GM21825 (cell line): ENCODE data around the gene C2orf49.

Experiments used
- ATAC-seq: cut with Tn5 transposase; IDR thresholded peaks from one replicate; pipeline ENCODE4 v1.9.1; 2021; ENCODE audit warnings: mild to moderate bottlenecking, moderate library complexity; ENCODE audit not compliant: unreplicated experiment

C2orf49 gene

DNA sequence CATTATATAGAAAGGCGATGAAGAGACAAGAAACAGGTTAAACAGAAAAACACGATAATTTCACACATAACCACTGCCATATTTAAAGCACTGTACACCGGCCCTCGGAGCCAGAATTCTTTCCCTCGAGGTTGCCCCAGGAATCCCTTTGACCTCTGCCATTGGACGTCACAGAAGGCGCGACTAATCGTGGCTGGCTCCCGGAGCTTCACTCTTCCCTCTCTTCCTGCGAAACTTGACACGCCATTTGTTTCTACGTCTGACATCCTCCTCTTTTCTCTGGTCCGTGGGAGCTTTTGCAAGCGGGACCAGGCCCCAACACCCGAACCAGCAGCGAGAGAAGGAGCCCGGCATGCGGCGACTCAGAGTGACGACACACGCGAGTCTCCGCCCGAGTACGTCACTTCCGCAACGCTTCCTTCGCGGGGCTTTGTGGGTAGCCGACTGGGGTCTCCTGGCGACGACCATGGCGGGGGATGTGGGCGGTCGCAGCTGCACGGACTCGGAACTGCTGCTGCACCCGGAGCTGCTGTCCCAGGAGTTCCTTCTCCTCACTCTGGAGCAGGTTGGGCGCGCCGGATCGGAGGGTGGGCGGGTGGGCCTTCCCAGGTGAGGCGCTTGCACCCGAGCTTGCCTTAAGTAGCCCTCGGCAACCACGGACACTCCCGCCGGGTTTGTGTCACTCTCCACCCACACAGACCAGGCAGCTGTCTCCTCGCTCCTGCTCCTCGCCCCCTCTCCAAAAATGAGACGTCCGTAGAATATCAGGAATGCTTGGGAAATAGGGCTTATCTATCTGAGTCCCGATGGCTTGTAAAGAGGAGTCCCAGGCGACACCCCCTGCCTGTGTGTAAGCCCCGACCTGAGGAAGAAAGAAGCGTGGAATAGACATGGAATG is at the start of gene C2orf49:
Gene C2orf49, plus strand, starts transcription at position 419 of the 898 bp plus-strand sequence. Its CDS starts 48 bp downstream, at position 467.
- ATAC-seq, result peak; percentile 88

- ATAC-seq, result no peak
These were observed 49.6 kb upstream of the C2orf49 start for GRCh38 chr2:105287692-105288091.

DNA sequence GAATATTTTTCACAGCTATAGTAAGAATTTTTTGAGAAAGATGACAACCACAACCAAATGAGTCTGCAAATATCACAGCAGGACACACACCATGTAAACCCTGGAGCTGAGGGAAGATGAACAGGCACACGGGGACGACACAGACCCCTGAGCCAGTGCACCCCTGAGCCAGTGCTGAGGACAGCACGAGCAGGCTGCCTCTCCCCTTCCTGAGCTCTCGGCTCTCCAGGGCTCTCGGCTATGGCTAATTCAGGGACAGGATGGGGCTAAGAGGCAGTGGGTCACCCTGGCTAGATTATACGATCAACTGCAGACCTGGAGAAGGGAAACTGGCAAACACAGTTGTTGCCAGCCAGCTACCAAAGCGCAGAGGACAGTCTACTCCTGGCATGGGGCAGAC is 49.2 kb upstream of the C2orf49 start:
- ATAC-seq, result no peak

DNA sequence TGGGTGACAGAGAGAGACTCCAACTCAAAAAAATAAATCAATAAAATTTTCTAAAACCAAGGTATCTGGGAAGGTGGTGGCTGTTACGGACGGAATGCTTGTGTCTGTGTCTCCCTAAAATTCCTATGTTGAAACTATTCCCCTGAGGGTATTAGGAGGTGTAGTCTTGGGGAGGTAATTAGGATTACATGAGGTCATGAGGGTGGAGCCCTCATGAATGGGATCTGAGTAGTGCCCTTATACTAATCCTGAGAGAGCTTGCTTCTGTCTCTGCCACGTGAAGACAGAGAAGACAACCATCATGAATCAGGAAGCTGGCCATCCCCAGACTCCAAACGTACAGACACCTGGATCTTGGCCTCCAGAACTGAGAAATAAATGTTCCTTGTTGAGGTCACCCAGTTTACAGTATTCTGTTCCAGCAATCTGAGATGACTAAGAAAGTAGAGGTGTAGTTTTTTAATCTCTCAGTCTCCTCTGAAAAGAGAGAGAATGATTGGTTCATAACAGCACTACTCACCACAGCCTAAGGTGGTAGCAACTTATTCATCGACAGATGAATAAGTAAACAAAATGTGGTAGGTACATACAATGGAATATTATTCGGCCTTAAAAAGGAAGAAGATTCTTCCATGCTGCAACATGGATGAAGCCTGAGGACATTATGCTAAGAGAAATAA is 46.2 kb upstream of the C2orf49 start:
- no peak for ATAC-seq

GRCh38 chr2:105291981-105292380 is 45.4 kb upstream of the C2orf49 start:
- no peak for ATAC-seq

- no peak for ATAC-seq
These were observed 43.3 kb upstream of the C2orf49 start for GRCh38 chr2:105294046-105294445.

DNA sequence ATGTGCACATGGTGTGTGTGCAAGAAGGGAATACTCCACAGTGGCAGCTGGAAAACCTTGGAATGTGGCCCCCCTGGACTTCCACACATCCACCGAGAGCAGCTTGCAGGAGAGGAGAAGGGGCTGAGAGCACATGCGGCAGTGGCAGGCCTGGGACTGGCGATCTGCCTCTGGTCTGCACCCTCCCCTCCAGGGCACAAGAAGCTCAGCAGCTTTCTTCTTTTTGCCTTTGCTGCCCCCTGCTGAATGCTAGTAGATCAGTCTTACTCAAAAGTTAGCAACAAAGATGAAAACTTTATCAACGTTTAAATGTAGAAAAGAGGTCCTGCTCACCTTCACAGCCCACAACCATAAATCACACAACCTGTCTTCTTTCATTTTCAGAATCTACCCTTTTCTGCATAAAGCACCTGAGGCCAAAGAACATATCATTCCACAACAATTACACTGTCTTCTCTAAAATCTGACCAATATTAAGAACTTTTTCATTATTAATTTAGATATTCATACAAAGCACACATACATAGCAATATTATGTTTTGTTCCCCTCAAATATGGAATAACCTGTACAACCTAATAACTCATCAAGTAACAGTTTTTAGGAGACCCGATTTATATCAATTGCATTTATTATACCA is 42.4 kb upstream of the C2orf49 start:
- no peak for ATAC-seq

GRCh38 chr2:105296017-105296611 is 41.2 kb upstream of the C2orf49 start:
- ATAC-seq, result no peak

DNA sequence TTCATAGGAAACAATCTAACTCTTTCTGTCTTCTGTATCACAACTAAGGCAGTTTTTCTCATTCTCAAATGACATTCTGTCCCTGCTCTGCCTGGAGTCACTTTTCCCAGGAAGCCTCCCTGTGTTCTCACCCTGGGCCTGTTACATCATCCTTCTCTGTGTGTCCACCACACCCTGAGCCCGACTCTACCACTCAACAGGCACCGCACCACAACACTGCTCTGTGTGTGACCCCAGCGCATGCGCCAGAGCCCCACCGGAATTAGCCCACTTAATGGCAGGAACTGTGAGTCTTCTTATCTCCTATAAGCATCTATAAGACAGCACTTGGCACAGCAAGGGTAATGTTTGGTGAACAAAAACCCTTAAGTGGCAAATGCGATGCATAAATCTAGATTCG is 40.1 kb upstream of the C2orf49 start:
- no peak for ATAC-seq

DNA sequence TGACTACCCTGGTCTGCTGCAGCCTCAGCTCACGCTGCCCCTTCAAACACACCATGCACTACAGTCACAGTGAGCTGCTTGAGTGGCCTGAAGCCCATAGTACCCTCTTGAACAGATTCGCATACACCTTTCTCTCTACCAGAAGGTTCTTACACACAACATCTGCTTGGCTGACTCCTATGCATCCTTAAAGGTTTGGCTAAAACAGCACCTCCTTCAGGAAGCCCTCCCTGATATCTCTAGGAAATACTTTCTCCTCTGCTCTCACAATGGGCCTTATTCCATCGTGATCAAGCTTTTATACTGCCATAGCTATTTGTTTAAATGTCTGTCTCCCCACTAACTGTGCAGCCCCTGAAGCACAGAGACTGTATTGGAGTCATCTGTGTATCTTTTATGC is 39.3 kb upstream of the C2orf49 start:
- no peak for ATAC-seq

GRCh38 chr2:105299290-105299689 is 38.0 kb upstream of the C2orf49 start:
- ATAC-seq, result no peak

DNA sequence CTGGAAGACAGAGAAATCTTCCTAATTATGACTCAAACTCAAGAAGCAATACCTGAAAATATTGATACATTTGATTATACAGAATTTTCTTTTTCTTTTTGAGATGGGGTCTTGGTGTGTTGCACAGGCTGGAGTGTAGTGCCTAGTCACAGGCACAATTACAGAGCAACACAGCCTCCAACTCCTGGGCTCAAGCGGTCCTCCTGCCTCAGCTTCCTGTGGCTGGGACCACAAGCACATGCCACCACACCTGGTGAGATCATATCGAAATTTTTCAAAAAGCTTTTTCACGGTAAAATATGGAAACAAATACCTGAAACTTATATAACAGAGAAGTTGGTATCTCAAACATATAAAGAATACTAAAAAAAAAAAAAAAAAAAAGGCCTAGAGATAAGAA is 35.7 kb upstream of the C2orf49 start:
- ATAC-seq, result no peak

- no peak for ATAC-seq
These were observed 30.2 kb upstream of the C2orf49 start for GRCh38 chr2:105307146-105307545.

- ATAC-seq, result no peak
These were observed 29.8 kb upstream of the C2orf49 start for GRCh38 chr2:105307550-105307949.

DNA sequence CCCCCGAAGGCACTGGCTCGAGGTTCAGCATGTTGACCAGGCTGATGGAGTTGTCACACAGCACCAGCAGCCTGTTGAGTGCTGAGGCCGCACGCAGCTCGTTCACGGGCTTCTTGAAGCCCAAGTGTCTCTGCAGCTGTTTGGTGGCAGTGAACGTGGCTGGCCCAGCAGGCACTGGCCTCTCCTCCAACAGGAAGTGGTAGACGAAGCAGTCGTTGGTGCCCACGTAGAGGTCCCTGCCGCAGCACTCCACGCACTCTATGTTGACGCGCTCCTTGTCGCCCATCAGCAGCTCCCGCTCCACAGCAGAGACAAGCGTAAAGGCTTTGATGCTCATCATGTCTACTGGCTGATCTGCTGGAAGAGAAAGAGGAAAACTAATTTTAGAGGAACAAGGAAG is 29.4 kb upstream of the C2orf49 start:
- ATAC-seq, result no peak

- no peak for ATAC-seq
These were observed 28.8 kb upstream of the C2orf49 start for GRCh38 chr2:105308382-105309146.

GRCh38 chr2:105309147-105309545 is 28.2 kb upstream of the C2orf49 start:
- ATAC-seq, result no peak

DNA sequence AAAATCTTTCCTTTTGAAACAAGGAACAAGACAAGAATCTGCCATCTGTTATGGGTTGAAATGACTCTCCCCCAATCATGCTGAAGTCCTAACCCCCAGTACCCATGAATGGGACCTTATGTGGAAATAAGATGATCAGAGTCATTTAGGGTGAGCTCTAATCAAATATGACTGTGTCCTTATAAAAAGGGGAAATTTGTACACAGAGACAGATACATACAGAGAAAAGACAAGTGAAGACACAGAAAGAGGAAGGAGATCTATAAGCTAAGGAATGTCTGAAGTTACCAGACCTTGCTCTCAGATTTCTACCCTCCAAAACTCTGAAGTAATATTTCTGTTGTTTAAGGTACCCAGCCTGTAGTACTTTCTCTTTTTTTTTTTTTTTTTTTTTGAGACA is 23.5 kb upstream of the C2orf49 start:
- no peak for ATAC-seq

- peak; percentile 52 for ATAC-seq
These were observed 22.0 kb upstream of the C2orf49 start for GRCh38 chr2:105315314-105315713.

DNA sequence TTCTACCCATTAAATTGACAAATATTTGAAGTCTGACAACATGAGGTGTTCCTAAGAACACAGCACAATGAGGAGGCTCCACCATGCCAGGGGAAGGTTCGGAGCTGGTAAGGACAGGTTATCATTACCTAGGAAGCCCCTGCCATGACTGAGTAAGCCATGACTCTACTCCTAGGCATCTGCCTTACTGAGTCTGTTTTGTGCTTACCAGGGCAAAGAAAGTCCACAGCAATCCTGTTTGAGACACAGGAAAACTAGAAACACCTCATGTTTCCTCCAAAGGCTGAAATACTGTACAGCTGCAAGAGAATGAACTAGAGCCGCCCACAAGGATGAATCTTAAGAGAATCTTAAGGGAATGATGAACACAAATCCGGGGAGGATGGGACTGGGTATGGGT is 19.4 kb upstream of the C2orf49 start:
- ATAC-seq, result no peak
